Liver (tissue), 9 donors: Measurements from ENCODE around the gene LYRM4. TPM values are rescaled to one million over a fixed set of nuclear protein-coding genes. Genes with fewer than 3 reads are reported as not detected.

Experiments used
- DNase-seq: peaks from one replicate; pipeline ENCODE4 v3.0.0-alpha.2; 2017; ENCODE audit warnings: low spot score
- H3K27ac ChIP-seq, 2 donors: one replicate each; pipeline ENCODE4 v1.7.0; 2013; ENCODE audit warnings: inconsistent platforms in 2 of 2, low read length in 2 of 2, control low read depth in 1 of 2, low read depth in 1 of 2, mild to moderate bottlenecking in 1 of 2
- H3K27me3 ChIP-seq, 4 donors: one replicate each; pipeline versions ENCODE4 v1.6.1 to v1.7.0; 2013; ENCODE audit warnings: low read length in 3 of 4, inconsistent platforms in 1 of 4, mild to moderate bottlenecking in 1 of 4, moderate library complexity in 1 of 4; ENCODE audit not compliant: control insufficient read depth in 4 of 4, insufficient read depth in 4 of 4
- H3K36me3 ChIP-seq, 4 donors: one replicate each; pipeline versions ENCODE4 v1.6.1 to v1.7.0; 2013; ENCODE audit warnings: low read length in 3 of 4, mild to moderate bottlenecking in 3 of 4, low read depth in 1 of 4, moderate library complexity in 1 of 4; ENCODE audit not compliant: control insufficient read depth in 4 of 4, insufficient read depth in 3 of 4
- H3K4me1 ChIP-seq, 4 donors: one replicate each; pipeline versions ENCODE4 v1.6.1 to v1.7.0; 2013; ENCODE audit warnings: low read length in 3 of 4, mild to moderate bottlenecking in 3 of 4, moderate library complexity in 1 of 4; ENCODE audit not compliant: control insufficient read depth in 4 of 4, insufficient read depth in 4 of 4
- H3K4me3 ChIP-seq, 3 donors: one replicate each; pipeline versions ENCODE4 v1.6.1 to v1.7.0; 2013; ENCODE audit warnings: low read length in 3 of 3, control low read depth in 1 of 3, low read depth in 1 of 3, mild to moderate bottlenecking in 1 of 3
- H3K9ac ChIP-seq, 2 donors: one replicate each; pipeline ENCODE4 v1.7.0; 2013; ENCODE audit warnings: low read length in 2 of 2, mild to moderate bottlenecking in 2 of 2, moderate library complexity in 2 of 2, control low read depth in 1 of 2, low read depth in 1 of 2
- H3K9me3 ChIP-seq, 4 donors: one replicate each; pipeline versions ENCODE4 v1.6.1 to v1.7.0; 2013; ENCODE audit warnings: low read length in 3 of 4; ENCODE audit not compliant: control insufficient read depth in 4 of 4
- CTCF ChIP-seq: fragments of 150-350 bp; IDR thresholded peaks from 2 replicates; pipeline ENCODE4 v1.5.1; 2017; ENCODE audit warnings: improper control_type of control experiment, low read depth, low read length; ENCODE audit not compliant: missing input control
- EGR1 ChIP-seq, 2 donors: IDR thresholded peaks; 2 replicates each; pipeline ENCODE4 v1.6.1; 2016 to 2018; ENCODE audit warnings: antibody characterized with exemption in 2 of 2, low read depth in 2 of 2
- FOXA1 ChIP-seq: IDR thresholded peaks from 2 replicates; pipeline ENCODE4 v1.6.1; 2016; ENCODE audit warnings: antibody characterized with exemption
- GABPA ChIP-seq, 2 donors: IDR thresholded peaks in 1 of 2; conservative IDR thresholded peaks in 1 of 2; 2 replicates each; pipeline ENCODE4 v1.6.1; 2016; ENCODE audit warnings: antibody characterized with exemption in 2 of 2, mild to moderate bottlenecking in 1 of 2, moderate library complexity in 1 of 2
- HNF4A ChIP-seq, 2 donors: conservative IDR thresholded peaks; 2 replicates each; pipeline ENCODE4 v1.6.1; 2016; ENCODE audit warnings: antibody characterized with exemption in 2 of 2, mild to moderate bottlenecking in 2 of 2
- JUND ChIP-seq, 2 donors: IDR thresholded peaks; 2 replicates each; pipeline ENCODE4 v1.6.1; 2016; ENCODE audit warnings: antibody characterized with exemption in 2 of 2
- NR2F2 ChIP-seq: IDR thresholded peaks from 2 replicates; pipeline ENCODE4 v1.6.1; 2016; ENCODE audit warnings: antibody characterized with exemption
- RXRA ChIP-seq, 2 donors: IDR thresholded peaks; 2 replicates each; pipeline ENCODE4 v1.6.1; 2017 to 2018; ENCODE audit warnings: antibody characterized with exemption in 2 of 2, mild to moderate bottlenecking in 1 of 2
- TAF1 ChIP-seq: conservative IDR thresholded peaks from 2 replicates; pipeline ENCODE4 v1.6.1; 2016; ENCODE audit warnings: antibody characterized with exemption, mild to moderate bottlenecking
- ZBTB33 ChIP-seq: IDR thresholded peaks from 2 replicates; pipeline ENCODE4 v1.6.1; 2016; ENCODE audit warnings: antibody characterized with exemption
- WGBS: extraction: QIAGEN DNeasy Blood & Tissue Kit; methylation state at CpG from one replicate; pipeline ENCODE4 v1.1.7; 2013; 5-methylcytosine and 5-hydroxymethylcytosine counted together
- polyA plus RNA-seq, 2 donors: library from polyadenylated mRNA; stranded (reverse) in 1 of 2; unstranded in 1 of 2; fragments of 200-250 nt in 1 of 2; fragments of >200 nt in 1 of 2; fragmentation: Nextera tagmentation in 1 of 2; extraction: Ambion mirVana in 1 of 2; gene quantifications; one replicate each; pipeline versions ENCODE4 v1.2.1 to v1.2.3, GENCODE V29; 2013 to 2015
- total RNA-seq, 2 donors: library from RNA; depleted of rRNA; stranded (reverse); fragments of >200 nt; gene quantifications; one replicate each; pipeline ENCODE4 v1.2.3, GENCODE V29; 2014
- TF ChIP-seq, protein P1 (sequence below): IDR thresholded peaks from 2 replicates; pipeline ENCODE4 v1.6.1; 2016; ENCODE audit warnings: antibody characterized with exemption
- TF ChIP-seq, protein P2 (sequence below): IDR thresholded peaks from 2 replicates; pipeline ENCODE4 v1.6.1; 2016; ENCODE audit warnings: antibody characterized with exemption, mild to moderate bottlenecking
- donor health status: healthy.
- donor health status: healthy.
- donor health status: healthy.
- donor health status: healthy.
- donor health status: healthy.

The LYRM4 gene
- total and polyA plus RNA-seq, 4 donors: 4.4 to 13.1 (median 6.5) TPM

- Histone ChIP-seq H3K27ac (no peak overlapping the region), H3K4me1 (peaks cover 0 to 2% (median 0%) of the 10 kb centered on the region in 4 donors), H3K27me3 (no peaks in the 10 kb centered on the region), H3K9ac (no peak overlapping the region), H3K4me3 (no peak overlapping the region), H3K9me3 (no peaks in the 10 kb centered on the region), H3K36me3 (no peaks in the 10 kb centered on the region)
- no peak for DNase-seq
- TF ChIP-seq EGR1 (IDR thresholded peaks at IDR 0.05; ENCODE audit: low read depth in 2 of 2) (no peak), RXRA (IDR thresholded peaks at IDR 0.05) (peak in 1 of 2 donors; percentile 22), GABPA (IDR thresholded peaks at IDR 0.05 in 1 of 2, conservative IDR thresholded peaks at IDR 0.05 in 1 of 2) (no peak), TAF1 (no peak)
- 85% methylated on average over 16 of the region's 16 CpGs for WGBS
Observed at GRCh38 chr6:5110246-5110645, 150.5 kb downstream of the LYRM4 start.

GRCh38 chr6:5109436-5109835, 151.3 kb downstream of the LYRM4 start:
- H3K9ac ChIP-seq: no peak overlapping the region
- whole genome bisulfite sequencing: 92% methylated on average over 10 of the region's 10 CpGs
- H3K27ac ChIP-seq: no peak overlapping the region
- no peaks in the 10 kb centered on the region for H3K36me3 ChIP-seq
- H3K4me1 ChIP-seq: no peaks in the 10 kb centered on the region
- TF ChIP-seq CTCF (no peak), ZBTB33 (no peak), HNF4A (conservative IDR thresholded peaks at IDR 0.05) (no peak), JUND (IDR thresholded peaks at IDR 0.05) (no peak), NR2F2 (no peak), FOXA1 (no peak)
- TF ChIP-seq, protein P1, sequence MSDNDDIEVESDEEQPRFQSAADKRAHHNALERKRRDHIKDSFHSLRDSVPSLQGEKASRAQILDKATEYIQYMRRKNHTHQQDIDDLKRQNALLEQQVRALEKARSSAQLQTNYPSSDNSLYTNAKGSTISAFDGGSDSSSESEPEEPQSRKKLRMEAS: no peak
- TF ChIP-seq, protein P2, sequence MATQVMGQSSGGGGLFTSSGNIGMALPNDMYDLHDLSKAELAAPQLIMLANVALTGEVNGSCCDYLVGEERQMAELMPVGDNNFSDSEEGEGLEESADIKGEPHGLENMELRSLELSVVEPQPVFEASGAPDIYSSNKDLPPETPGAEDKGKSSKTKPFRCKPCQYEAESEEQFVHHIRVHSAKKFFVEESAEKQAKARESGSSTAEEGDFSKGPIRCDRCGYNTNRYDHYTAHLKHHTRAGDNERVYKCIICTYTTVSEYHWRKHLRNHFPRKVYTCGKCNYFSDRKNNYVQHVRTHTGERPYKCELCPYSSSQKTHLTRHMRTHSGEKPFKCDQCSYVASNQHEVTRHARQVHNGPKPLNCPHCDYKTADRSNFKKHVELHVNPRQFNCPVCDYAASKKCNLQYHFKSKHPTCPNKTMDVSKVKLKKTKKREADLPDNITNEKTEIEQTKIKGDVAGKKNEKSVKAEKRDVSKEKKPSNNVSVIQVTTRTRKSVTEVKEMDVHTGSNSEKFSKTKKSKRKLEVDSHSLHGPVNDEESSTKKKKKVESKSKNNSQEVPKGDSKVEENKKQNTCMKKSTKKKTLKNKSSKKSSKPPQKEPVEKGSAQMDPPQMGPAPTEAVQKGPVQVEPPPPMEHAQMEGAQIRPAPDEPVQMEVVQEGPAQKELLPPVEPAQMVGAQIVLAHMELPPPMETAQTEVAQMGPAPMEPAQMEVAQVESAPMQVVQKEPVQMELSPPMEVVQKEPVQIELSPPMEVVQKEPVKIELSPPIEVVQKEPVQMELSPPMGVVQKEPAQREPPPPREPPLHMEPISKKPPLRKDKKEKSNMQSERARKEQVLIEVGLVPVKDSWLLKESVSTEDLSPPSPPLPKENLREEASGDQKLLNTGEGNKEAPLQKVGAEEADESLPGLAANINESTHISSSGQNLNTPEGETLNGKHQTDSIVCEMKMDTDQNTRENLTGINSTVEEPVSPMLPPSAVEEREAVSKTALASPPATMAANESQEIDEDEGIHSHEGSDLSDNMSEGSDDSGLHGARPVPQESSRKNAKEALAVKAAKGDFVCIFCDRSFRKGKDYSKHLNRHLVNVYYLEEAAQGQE: no peak
- no peaks in the 10 kb centered on the region for H3K27me3 ChIP-seq
- H3K9me3 ChIP-seq: no peaks in the 10 kb centered on the region
- H3K4me3 ChIP-seq: no peak overlapping the region
- no peak for DNase-seq
